NB4 (cell line): Measurements from ENCODE around the gene GLB1L3.

ENCODE experiments used
- DNase-seq: peaks from one replicate; pipeline ENCODE4 v3.0.0; 2010; ENCODE audit warnings: low read depth
- H3K4me3 ChIP-seq: one replicate; pipeline ENCODE4 v1.5.1; 2011; ENCODE audit warnings: mild to moderate bottlenecking, low read depth, low read length, moderate library complexity
- CTCF ChIP-seq: IDR thresholded peaks from one replicate; pipeline ENCODE4 v1.5.1; 2012; ENCODE audit warnings: low read depth, low read length
- MAX ChIP-seq: IDR thresholded peaks from 2 replicates; pipeline ENCODE4 v1.6.1; 2011; ENCODE audit warnings: low read depth, low read length
- MYC ChIP-seq: IDR thresholded peaks from 2 replicates; pipeline ENCODE4 v1.6.1; 2011; ENCODE audit warnings: low read depth, low read length
- POLR2A ChIP-seq: IDR thresholded peaks from 2 replicates; pipeline ENCODE4 v1.6.1; 2011; ENCODE audit warnings: mild to moderate bottlenecking; ENCODE audit not compliant: insufficient read length; ENCODE audit errors: extremely low read depth

The GLB1L3 gene

DNA sequence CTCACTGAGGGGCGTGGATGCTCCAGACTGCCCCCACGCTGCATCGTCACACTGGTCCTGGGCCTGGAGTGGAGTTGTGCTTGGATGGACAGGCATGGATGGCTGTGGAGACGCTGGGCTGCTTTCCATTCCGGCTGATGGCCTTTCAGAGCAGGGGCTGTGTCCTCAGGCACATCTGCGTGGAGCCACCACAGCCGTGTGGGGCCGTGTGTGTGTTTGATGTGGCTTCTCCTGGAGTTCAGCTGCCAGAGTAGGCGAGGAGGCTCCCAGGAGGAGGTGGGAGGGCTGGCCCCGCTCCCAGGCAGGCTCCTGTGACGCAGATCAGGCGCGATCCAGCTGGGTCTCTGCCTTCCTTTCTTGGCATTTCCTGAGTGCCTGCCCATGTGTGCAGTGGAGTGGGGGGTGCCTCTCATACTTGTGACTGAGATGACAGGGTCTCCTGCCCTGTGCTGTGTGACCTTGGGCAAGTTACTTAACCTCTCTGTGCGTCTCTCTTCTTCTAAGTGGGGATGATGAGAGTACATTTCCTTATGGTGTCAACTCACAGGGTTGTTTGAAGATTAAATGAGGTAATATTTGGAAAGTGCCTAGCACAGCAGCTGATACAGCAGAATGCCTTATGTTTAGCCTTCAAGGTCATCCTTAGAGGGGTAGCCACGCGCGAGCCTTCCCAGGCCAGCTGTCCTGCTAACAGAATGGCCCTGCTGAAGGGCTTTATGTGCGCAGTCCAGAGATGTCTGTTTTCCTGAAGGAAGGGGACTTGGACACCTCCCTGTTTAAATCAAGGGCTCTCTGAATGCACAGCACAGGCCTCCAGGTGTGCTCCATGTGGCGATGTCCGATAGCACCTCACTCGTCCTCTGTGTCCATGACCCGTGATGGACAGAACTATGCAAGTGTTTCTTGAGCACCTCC lies 89.1 kb downstream of the GLB1L3 start:
- no peak for DNase-seq
- TF ChIP-seq MYC (no peak), CTCF (no peak), POLR2A (no peak), MAX (no peak)

DNA sequence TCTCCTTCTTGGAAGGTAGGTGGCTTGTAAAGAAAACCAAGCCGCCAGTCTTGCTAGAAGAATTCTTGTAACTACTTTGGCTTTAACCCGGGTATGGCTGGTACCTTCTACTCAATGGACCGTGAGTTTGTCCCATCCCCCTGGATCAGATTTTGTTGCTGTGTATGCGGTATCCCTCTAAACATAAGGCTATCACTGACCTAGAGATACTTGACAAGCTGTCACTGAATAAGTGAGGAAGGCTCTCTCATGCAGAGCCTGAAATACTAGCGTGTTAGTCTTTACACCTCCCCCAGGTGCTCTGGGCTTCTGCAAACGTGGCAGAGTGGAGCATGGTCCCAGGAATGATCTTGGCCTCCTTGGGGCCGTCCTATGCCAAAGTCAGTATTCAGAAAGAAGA lies 90.1 kb downstream of the GLB1L3 start:
- TF ChIP-seq MYC (no peak), POLR2A (no peak), CTCF (no peak), MAX (no peak)
- DNase-seq = no peak
- H3K4me3 ChIP-seq = no peak overlapping the region

More for the DNA sequence above, 89.1 kb downstream of the GLB1L3 start:
- no peak overlapping the region for H3K4me3 ChIP-seq

DNA sequence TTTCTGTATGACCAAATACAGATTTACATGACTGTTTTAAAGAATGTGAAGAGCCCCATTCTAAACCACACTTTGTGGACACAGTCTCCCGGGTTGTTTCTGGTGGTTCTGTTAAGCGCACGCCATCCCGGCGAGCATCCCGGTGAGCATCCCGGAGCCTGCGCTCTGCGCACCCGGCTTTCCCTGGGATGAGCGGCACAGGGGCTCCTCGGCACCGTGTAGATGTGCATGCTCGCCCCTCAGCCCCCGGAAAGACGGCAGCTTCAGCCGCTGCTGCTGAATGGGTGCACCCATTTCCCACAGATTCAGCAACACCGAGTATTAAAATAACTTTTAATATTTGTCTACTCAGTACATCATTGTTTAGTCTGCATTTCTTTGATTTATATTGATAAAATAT lies 91.6 kb downstream of the GLB1L3 start:
- H3K4me3 ChIP-seq = no peak overlapping the region
- TF ChIP-seq POLR2A (no peak), CTCF (no peak), MAX (no peak), MYC (no peak)
- DNase-seq = no peak
